HFFc6 (cell line): ENCODE results near the gene TEX11. TPM values are rescaled to one million over a fixed set of nuclear protein-coding genes. Genes with fewer than 3 reads are reported as not detected.

Experiments
- DNase-seq: peaks from one replicate; pipeline ENCODE4 v3.0.0-alpha.2; 2018
- H3K27ac Mint-ChIP-seq: 2 replicates; pipeline ENCODE4 v1.8.0; 2020; ENCODE audit warnings: mild to moderate bottlenecking, mixed read lengths
- H3K27me3 Mint-ChIP-seq: 2 replicates; pipeline ENCODE4 v1.8.0; 2021; ENCODE audit warnings: mild to moderate bottlenecking, moderate library complexity, mixed read lengths; ENCODE audit not compliant: insufficient read depth
- H3K36me3 Mint-ChIP-seq: 2 replicates; pipeline ENCODE4 v1.8.0; 2021; ENCODE audit warnings: low read depth, mixed read lengths
- H3K4me1 Mint-ChIP-seq: 2 replicates; pipeline ENCODE4 v1.8.0; 2020; ENCODE audit warnings: low read depth, mixed read lengths
- H3K4me3 Mint-ChIP-seq: 2 replicates; pipeline ENCODE4 v1.8.0; 2020; ENCODE audit warnings: mild to moderate bottlenecking, moderate library complexity, mixed read lengths
- H3K9me3 Mint-ChIP-seq: 2 replicates; pipeline ENCODE4 v1.8.0; 2020; ENCODE audit warnings: mild to moderate bottlenecking, mixed read lengths
- CTCF ChIP-seq: fragments of 200-600 bp; sonication (generic); IDR thresholded peaks from 2 replicates; pipeline ENCODE4 v1.5.0; 2021; ENCODE audit warnings: antibody characterized with exemption, mild to moderate bottlenecking
- total RNA-seq, 6 experiments: library from RNA; stranded (reverse); fragmentation: NEBNext Ultra II Directional; extraction: Animal tissue kit (Norgen Biotek cat#: 25700); gene quantifications; 2 replicates in 1 of 6; 3 replicates in 5 of 6; pipeline ENCODE4 v1.2.3, GENCODE V29; 2021

Gene TEX11
- total RNA-seq, 6 experiments from 2014 or later = not detected

GRCh38 chrX:70635669-70636068 lies 272.8 kb downstream of the TEX11 start:
- no peaks in the 10 kb centered on the region for H3K9me3 Mint-ChIP-seq
- H3K4me3 Mint-ChIP-seq = no peak overlapping the region
- TF ChIP-seq CTCF = no peak
- peaks cover 1% of the 10 kb centered on the region; the same call in 1 of the 2 replicates for H3K27me3 Mint-ChIP-seq
- no peaks in the 10 kb centered on the region for H3K4me1 Mint-ChIP-seq
- no peaks in the 10 kb centered on the region for H3K36me3 Mint-ChIP-seq
- no peak for DNase-seq
- H3K27ac Mint-ChIP-seq = no peak overlapping the region

- no peak for TF ChIP-seq CTCF
- no peak for DNase-seq
- Mint-ChIP-seq H3K4me3 (no peak overlapping the region), H3K9me3 (no peaks in the 10 kb centered on the region), H3K36me3 (no peaks in the 10 kb centered on the region), H3K27ac (no peak overlapping the region), H3K27me3 (peaks cover 1% of the 10 kb centered on the region; the same call in 1 of the 2 replicates), H3K4me1 (no peaks in the 10 kb centered on the region)
Measured at GRCh38 chrX:70635227-70635626, 273.3 kb downstream of the TEX11 start.

GRCh38 chrX:70621743-70622142 lies 286.8 kb downstream of the TEX11 start:
- no peaks in the 10 kb centered on the region for H3K36me3 Mint-ChIP-seq
- H3K4me1 Mint-ChIP-seq = no peaks in the 10 kb centered on the region
- H3K9me3 Mint-ChIP-seq = no peaks in the 10 kb centered on the region
- no peak for DNase-seq
- peaks cover 3% of the 10 kb centered on the region for H3K27me3 Mint-ChIP-seq
- H3K4me3 Mint-ChIP-seq = no peak overlapping the region
- no peak for TF ChIP-seq CTCF
- H3K27ac Mint-ChIP-seq = no peak overlapping the region

GRCh38 chrX:70618467-70618866 lies 290.0 kb downstream of the TEX11 start:
- H3K27ac Mint-ChIP-seq = no peak overlapping the region
- H3K4me3 Mint-ChIP-seq = no peak overlapping the region
- H3K36me3 Mint-ChIP-seq = no peaks in the 10 kb centered on the region
- TF ChIP-seq CTCF = no peak
- 0 out of 2 replicates have a peak, but pooled peaks cover 3% of the 10 kb centered on the region for H3K4me1 Mint-ChIP-seq
- DNase-seq = no peak
- H3K27me3 Mint-ChIP-seq = no peaks in the 10 kb centered on the region; the same call in 1 of the 2 replicates
- H3K9me3 Mint-ChIP-seq = no peaks in the 10 kb centered on the region

GRCh38 chrX:70613295-70613694 lies 295.2 kb downstream of the TEX11 start:
- Mint-ChIP-seq H3K36me3 (no peaks in the 10 kb centered on the region), H3K4me3 (no peak overlapping the region), H3K27me3 (peaks cover 8% of the 10 kb centered on the region), H3K9me3 (no peaks in the 10 kb centered on the region), H3K4me1 (peaks cover 16% of the 10 kb centered on the region; the same call in 1 of the 2 replicates), H3K27ac (no peak overlapping the region)
- peak; percentile 3 for DNase-seq
- TF ChIP-seq CTCF = no peak

- TF ChIP-seq CTCF = no peak
- no peak overlapping the region for H3K4me3 Mint-ChIP-seq
- H3K27ac Mint-ChIP-seq = no peak overlapping the region
- no peaks in the 10 kb centered on the region for H3K4me1 Mint-ChIP-seq
- peaks cover 11% of the 10 kb centered on the region for H3K27me3 Mint-ChIP-seq
- no peak for DNase-seq
- no peaks in the 10 kb centered on the region for H3K36me3 Mint-ChIP-seq
- H3K9me3 Mint-ChIP-seq = no peaks in the 10 kb centered on the region
Measured at GRCh38 chrX:70605352-70605751, 303.2 kb downstream of the TEX11 start.
